PC-3 (cell line): ENCODE results near the gene MTM1.

Experiments used
- CTCF ChIP-seq: fragments of 300-600 bp; sonication (generic); conservative IDR thresholded peaks from 2 replicates; pipeline ENCODE4 v1.5.1; 2017; ENCODE audit warnings: antibody characterized with exemption, low read depth, mild to moderate bottlenecking, low read length
- EZH2 ChIP-seq: fragments of 300-600 bp; sonication (generic); IDR thresholded peaks from one replicate; pipeline ENCODE4 v1.6.1; 2017; ENCODE audit warnings: antibody characterized with exemption, mild to moderate bottlenecking, low read length; ENCODE audit not compliant: unreplicated experiment

GRCh38 chrX:150701377-150701776 lies 133.0 kb downstream of the MTM1 start:
- TF ChIP-seq CTCF (no peak), EZH2 (no peak)
